Measurements from ENCODE around the gene WDFY2.

Gene WDFY2

DNA sequence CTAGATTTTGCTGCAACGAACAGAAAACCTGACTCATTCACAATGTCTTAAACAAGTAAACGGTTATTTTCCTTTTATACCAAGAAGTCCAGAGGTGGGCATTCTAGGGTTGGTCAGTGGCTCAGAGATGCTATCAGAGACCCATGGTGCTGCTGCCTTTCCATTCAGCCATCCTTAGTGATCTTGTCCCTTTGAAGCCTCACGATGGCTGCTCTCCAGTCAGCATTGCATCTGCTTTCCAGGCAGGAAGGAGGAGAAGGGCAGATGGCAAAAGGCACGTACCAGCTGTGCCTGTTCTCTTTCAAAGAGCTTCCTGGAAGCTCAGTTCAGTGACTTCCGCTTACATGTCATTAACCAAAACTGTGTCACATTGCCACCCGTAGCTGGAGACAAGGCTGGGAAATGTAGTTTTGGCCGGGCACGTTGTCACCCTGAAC, 30.1 kb downstream of the WDFY2 start:
- DNase-seq (ENCODE audit: low read depth), result peak; percentile 62
- TF ChIP-seq, protein P1, sequence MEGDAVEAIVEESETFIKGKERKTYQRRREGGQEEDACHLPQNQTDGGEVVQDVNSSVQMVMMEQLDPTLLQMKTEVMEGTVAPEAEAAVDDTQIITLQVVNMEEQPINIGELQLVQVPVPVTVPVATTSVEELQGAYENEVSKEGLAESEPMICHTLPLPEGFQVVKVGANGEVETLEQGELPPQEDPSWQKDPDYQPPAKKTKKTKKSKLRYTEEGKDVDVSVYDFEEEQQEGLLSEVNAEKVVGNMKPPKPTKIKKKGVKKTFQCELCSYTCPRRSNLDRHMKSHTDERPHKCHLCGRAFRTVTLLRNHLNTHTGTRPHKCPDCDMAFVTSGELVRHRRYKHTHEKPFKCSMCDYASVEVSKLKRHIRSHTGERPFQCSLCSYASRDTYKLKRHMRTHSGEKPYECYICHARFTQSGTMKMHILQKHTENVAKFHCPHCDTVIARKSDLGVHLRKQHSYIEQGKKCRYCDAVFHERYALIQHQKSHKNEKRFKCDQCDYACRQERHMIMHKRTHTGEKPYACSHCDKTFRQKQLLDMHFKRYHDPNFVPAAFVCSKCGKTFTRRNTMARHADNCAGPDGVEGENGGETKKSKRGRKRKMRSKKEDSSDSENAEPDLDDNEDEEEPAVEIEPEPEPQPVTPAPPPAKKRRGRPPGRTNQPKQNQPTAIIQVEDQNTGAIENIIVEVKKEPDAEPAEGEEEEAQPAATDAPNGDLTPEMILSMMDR (conservative IDR thresholded peaks at IDR 0.05; ENCODE audit: low read length), result no peak
- H3K4me3 ChIP-seq (ENCODE audit: low read length), result peak overlapping the region; percentile 24

DNA sequence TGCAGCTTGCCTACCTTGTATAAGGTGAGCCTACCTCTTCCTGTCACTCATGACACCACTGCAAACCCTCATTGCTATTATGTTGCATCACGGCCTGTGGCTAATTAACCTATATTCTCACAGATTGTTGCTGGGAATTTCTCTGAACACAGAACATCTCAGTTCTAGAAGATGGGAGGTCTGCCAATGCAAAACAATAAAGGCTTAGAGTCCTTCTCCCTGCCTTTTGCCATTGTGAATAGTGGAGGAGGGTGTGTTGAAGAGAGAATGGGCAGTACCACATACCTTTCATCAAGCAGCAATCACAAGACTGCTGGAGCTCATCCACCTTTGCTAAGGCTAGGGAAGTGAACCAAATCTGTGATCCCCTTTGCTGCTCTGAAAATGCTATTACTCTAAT, 34.4 kb downstream of the WDFY2 start:
- H3K4me3 ChIP-seq (ENCODE audit: low read length), result no peak overlapping the region
- TF ChIP-seq, protein P1 (conservative IDR thresholded peaks at IDR 0.05; ENCODE audit: low read length), result no peak
- peak; percentile 40 for DNase-seq (ENCODE audit: low read depth)

DNA sequence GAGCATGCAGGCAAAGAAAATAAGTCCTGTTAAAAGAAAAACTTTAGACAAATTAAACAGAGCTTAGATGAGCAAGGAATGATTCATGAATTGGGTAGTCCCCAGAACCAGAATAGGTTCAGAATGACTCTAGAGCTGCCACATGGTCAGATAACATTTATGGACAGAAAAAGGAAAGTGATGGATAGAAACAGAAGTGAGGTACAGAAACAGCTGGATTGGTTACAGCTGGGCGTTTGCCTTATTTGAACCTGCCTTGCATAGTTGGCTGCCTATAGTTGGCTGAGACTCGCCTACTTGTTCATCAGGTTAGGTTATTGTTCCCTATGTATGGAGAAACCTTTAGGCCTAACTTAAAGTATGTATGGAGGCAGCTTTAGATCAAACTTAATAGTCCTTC, 35.4 kb downstream of the WDFY2 start:
- TF ChIP-seq, protein P1 (conservative IDR thresholded peaks at IDR 0.05; ENCODE audit: low read length), result no peak
- H3K4me3 ChIP-seq (ENCODE audit: low read length), result no peak overlapping the region
- peak; percentile 78 for DNase-seq (ENCODE audit: low read depth)

DNA sequence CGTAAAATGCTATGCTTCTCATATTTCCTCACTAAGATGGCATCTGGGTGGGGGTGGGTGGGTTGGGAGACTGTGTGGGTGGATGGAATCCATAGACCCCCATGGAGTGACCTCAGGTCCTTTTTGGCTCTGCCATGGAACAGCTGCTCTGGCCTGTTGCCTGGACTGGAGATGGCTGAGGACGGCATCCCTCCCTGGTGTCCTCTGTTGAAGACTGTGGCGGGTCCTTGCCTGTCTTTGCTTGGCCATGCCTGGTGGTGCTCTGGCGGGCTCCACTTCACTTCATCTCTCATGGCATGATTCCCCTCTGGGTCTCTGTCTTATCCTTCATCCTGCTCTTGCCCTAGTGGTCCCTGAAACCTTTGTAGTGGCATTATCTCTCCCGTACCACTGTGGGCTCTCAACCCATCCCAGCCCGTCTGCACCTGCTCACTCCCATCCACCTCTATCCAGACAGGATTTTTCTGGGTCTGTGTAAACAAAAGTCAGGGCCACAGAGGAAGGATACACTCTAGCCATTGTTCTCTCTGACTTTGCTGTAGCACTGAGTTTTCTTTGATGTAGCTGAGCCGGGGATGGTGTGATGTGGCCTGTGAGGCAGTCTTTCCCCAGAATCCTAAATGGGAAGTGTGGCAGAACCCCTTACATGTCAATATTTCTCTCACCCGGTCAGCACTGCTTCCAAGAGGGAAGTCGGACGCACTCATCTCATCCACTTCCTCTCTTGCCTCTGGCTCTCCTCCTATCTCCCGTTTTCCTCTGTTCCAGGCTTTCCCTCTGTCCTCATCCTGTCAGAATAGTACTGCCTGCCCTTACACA, 36.1 kb downstream of the WDFY2 start:
- H3K4me3 ChIP-seq (ENCODE audit: low read length), result no peak overlapping the region
- DNase-seq (ENCODE audit: low read depth), result peak; percentile 48
- TF ChIP-seq, protein P1 (conservative IDR thresholded peaks at IDR 0.05; ENCODE audit: low read length), result no peak

DNA sequence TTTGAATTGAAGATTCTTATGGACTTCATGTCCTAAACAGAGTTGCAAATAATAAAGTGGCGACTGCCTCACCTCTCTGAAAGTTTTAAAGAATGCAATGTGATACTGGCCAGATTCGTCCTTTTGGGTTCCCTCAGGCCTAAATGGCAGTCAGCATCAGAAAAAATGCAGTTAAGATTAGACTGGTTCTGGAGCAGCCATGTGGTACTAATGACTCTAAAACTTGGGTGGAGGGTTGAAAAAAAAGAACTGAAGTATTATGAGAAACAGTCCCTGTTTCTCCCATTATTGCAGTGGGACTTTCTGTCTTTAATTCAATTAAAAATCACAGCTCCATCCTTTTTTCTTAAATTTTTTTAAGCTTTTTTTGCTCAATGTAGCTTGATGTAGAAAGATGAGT, 37.3 kb downstream of the WDFY2 start:
- no peak for DNase-seq (ENCODE audit: low read depth)
- TF ChIP-seq, protein P1 (conservative IDR thresholded peaks at IDR 0.05; ENCODE audit: low read length), result no peak

DNA sequence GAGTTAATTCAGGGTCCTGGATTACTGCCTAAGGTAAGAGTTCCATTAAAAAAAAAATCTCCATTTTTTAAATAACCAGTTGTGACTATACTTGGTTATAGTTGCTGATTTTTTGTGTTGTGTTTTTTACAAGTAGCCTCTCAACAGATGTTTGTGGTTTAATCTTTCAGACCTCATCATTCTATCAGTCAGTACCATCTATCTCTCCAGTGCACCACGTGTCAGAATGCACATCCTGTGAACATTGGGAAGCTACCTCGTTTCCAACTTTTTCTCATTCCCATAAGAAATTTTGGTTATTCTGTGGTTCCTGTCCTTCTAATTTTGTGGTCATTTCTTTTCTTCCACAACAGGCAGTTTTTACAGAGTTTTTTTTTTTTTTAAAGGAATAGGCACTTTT, 39.2 kb downstream of the WDFY2 start:
- TF ChIP-seq, protein P1 (conservative IDR thresholded peaks at IDR 0.05; ENCODE audit: low read length), result no peak
- no peak overlapping the region for H3K4me3 ChIP-seq (ENCODE audit: low read length)
- DNase-seq (ENCODE audit: low read depth), result peak; percentile 80

More for the DNA sequence above, 37.3 kb downstream of the WDFY2 start:
- H3K4me3 ChIP-seq (ENCODE audit: low read length), result no peak overlapping the region

DNA sequence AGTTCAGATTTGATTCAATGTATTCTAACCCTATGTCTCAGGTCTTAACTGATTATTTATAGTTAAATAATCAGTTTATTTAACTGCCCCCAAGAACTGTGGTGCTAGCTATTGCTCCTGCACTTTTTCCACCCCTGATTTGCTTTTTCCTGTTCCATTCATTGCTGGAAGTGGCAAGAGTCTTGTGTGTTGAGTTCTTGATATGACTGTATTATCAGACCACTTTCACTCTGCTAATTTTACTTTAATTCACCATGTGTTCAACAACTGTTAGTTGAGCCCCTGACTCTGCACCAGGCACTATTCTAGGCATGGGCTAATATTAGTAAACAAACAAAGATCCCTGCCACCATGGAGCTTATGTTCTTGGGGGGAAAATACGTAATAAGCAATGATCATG, 39.9 kb downstream of the WDFY2 start:
- no peak for DNase-seq (ENCODE audit: low read depth)
- no peak overlapping the region for H3K4me3 ChIP-seq (ENCODE audit: low read length)
- TF ChIP-seq, protein P1 (conservative IDR thresholded peaks at IDR 0.05; ENCODE audit: low read length), result no peak

Measured in AG10803 (cell line).